GM13977 (cell line): ENCODE measurements around the gene DRC3.
"Not testable (repeated sequence)": the region's sequence is repeated elsewhere in the genome, so short reads cannot be mapped to it uniquely, and the experiment has no call there.

Experiments used
- DNase-seq: peaks from one replicate; pipeline ENCODE4 v3.0.0; 2012; ENCODE audit warnings: low spot score
- CTCF ChIP-seq: IDR thresholded peaks from 2 replicates; pipeline ENCODE4 v1.5.1; 2012; ENCODE audit warnings: mild to moderate bottlenecking, control low read depth; ENCODE audit not compliant: insufficient read depth; ENCODE audit errors: extremely low read depth, missing control alignments
- in situ Hi-C: fragments of 300-500 bp; cut with MboI; formaldehyde crosslinking; loops from one replicate; pipeline ENCODE4 v1.12.0; 2022; ENCODE audit warnings: low sequenced_read_pairs, low pct_unique_long_range_greater_than_20kb, mixed read lengths, inconsistent platforms; ENCODE audit not compliant: unreplicated experiment

The DRC3 gene

GRCh38 chr17:17994271-17995069 lies 21.8 kb downstream of the DRC3 start:
- peak; percentile 18 for TF ChIP-seq CTCF
- in situ Hi-C loops: no loop called here
- DNase-seq: no peak

GRCh38 chr17:17995887-17996286 lies 23.2 kb downstream of the DRC3 start:
- DNase-seq, in situ Hi-C loops: not testable (repeated sequence)

GRCh38 chr17:17998934-17999333 lies 26.3 kb downstream of the DRC3 start:
- no peak for DNase-seq
- in situ Hi-C loops: no loop called here
- TF ChIP-seq CTCF: no peak

GRCh38 chr17:17999364-18000029 lies 26.8 kb downstream of the DRC3 start:
- no peak for TF ChIP-seq CTCF

GRCh38 chr17:18000030-18000408 lies 27.4 kb downstream of the DRC3 start:
- no peak for DNase-seq
- in situ Hi-C loops: no loop called here
- no peak for TF ChIP-seq CTCF

More at GRCh38 chr17:17999364-18000029, 26.8 kb downstream of the DRC3 start:
- in situ Hi-C loops: no loop called here
- no peak for DNase-seq

GRCh38 chr17:18002171-18002570 lies 29.5 kb downstream of the DRC3 start:
- in situ Hi-C loops: no loop called here
- no peak for DNase-seq
- TF ChIP-seq CTCF: no peak

- DNase-seq: no peak
- no peak for TF ChIP-seq CTCF
- in situ Hi-C loops: no loop called here
Observed at GRCh38 chr17:18004345-18004744, 31.7 kb downstream of the DRC3 start.
